MCF 10A (cell line): ENCODE data around the gene FLT3. TPM values are rescaled to one million over a fixed set of nuclear protein-coding genes. Genes with fewer than 3 reads are reported as not detected.
"Not testable (repeated sequence)": the region's sequence is repeated elsewhere in the genome, so short reads cannot be mapped to it uniquely, and the experiment has no call there.

Experiments used
- BruUV-seq: library from RNA; stranded (reverse); fragments of 400-500 nt; replicated peaks from 2 replicates; lab custom pipeline; 2021; lab: Mats Ljungman, UMichigan
- CTCF ChIA-PET: fragments of 300-600 bp; sonication (Branson Sonifier 250); formaldehyde crosslinking; extraction: SDS; loops from one replicate; lab custom pipeline; 2021; ENCODE audit warnings: antibody characterized with exemption, inconsistent platforms; lab: Yijun Ruan, JAX
- POLR2A ChIA-PET: fragments of 300-600, 350-650 bp; sonication (Branson Sonifier 250); formaldehyde crosslinking; extraction: SDS; loops from one replicate; lab custom pipeline; 2020; ENCODE audit warnings: antibody characterized with exemption, inconsistent platforms; lab: Yijun Ruan, JAX
- DNase-seq: peaks from one replicate; pipeline ENCODE4 v3.0.0-alpha.2; 2018; ENCODE audit not compliant: unreplicated experiment
- H3K27ac Mint-ChIP-seq: one replicate; pipeline ENCODE4 v1.8.0; 2022; ENCODE audit warnings: mild to moderate bottlenecking, low read depth, mixed read lengths; ENCODE audit not compliant: unreplicated experiment
- H3K27me3 Mint-ChIP-seq: one replicate; pipeline ENCODE4 v1.8.0; 2022; ENCODE audit warnings: mixed read lengths; ENCODE audit not compliant: insufficient read depth, unreplicated experiment
- H3K36me3 Mint-ChIP-seq: one replicate; pipeline ENCODE4 v1.8.0; 2022; ENCODE audit warnings: mild to moderate bottlenecking, moderate library complexity, mixed read lengths; ENCODE audit not compliant: insufficient read depth, unreplicated experiment
- H3K4me1 Mint-ChIP-seq: one replicate; pipeline ENCODE4 v1.8.0; 2022; ENCODE audit warnings: mixed read lengths; ENCODE audit not compliant: insufficient read depth, unreplicated experiment
- H3K4me3 Mint-ChIP-seq: one replicate; pipeline ENCODE4 v1.8.0; 2022; ENCODE audit warnings: mild to moderate bottlenecking, moderate library complexity, mixed read lengths; ENCODE audit not compliant: unreplicated experiment
- H3K9me3 Mint-ChIP-seq: one replicate; pipeline ENCODE4 v1.8.0; 2022; ENCODE audit warnings: mixed read lengths; ENCODE audit not compliant: unreplicated experiment
- CTCF ChIP-seq: fragments of 200-600 bp; IDR thresholded peaks from one replicate; pipeline ENCODE4 v1.8.0; 2022; ENCODE audit warnings: antibody characterized with exemption, mild to moderate bottlenecking; ENCODE audit not compliant: unreplicated experiment
- intact Hi-C: fragments of 100-400 bp; cut with micrococcal nuclease; formaldehyde crosslinking; loops from 2 replicates; pipeline ENCODE4 v1.14.1; 2022
- total RNA-seq: library from RNA; stranded (reverse); gene quantifications from 2 replicates; pipeline ENCODE4 v1.2.3, GENCODE V29; 2022

FLT3 gene
- total RNA-seq, 1 experiment from 2014 or later: not detected

GRCh38 chr13:28092431-28092830 lies 7.9 kb downstream of the FLT3 start:
- BruUV-seq: no TSS peak
- DNase-seq: no peak
- H3K4me1 Mint-ChIP-seq: no peaks in the 10 kb centered on the region
- H3K36me3 Mint-ChIP-seq: peaks cover 6% of the 10 kb centered on the region
- intact Hi-C loops: no loop called here
- POLR2A ChIA-PET: no interaction called here
- CTCF ChIA-PET: no interaction called here
- no peak overlapping the region for H3K4me3 Mint-ChIP-seq
- no peak overlapping the region for H3K27ac Mint-ChIP-seq
- peaks cover 52% of the 10 kb centered on the region for H3K27me3 Mint-ChIP-seq
- no peaks in the 10 kb centered on the region for H3K9me3 Mint-ChIP-seq
- TF ChIP-seq CTCF: no peak

- no peak for DNase-seq
- Mint-ChIP-seq H3K36me3 (peaks cover 6% of the 10 kb centered on the region), H3K4me1 (no peaks in the 10 kb centered on the region), H3K27me3 (peaks cover 46% of the 10 kb centered on the region), H3K4me3 (no peak overlapping the region), H3K27ac (no peak overlapping the region), H3K9me3 (no peaks in the 10 kb centered on the region)
- TF ChIP-seq CTCF: no peak
- no TSS peak for BruUV-seq
- intact Hi-C loops: no loop called here
- CTCF ChIA-PET: no interaction called here
- POLR2A ChIA-PET: no interaction called here
These were observed 11.3 kb downstream of the FLT3 start for GRCh38 chr13:28089065-28089464.

GRCh38 chr13:28077820-28078219 lies 22.6 kb downstream of the FLT3 start:
- H3K36me3 Mint-ChIP-seq, H3K9me3 Mint-ChIP-seq, BruUV-seq, CTCF ChIA-PET, H3K27ac Mint-ChIP-seq, H3K4me1 Mint-ChIP-seq, intact Hi-C loops, H3K27me3 Mint-ChIP-seq, H3K4me3 Mint-ChIP-seq, POLR2A ChIA-PET: not testable (repeated sequence)
- DNase-seq: peak; percentile 2

- CTCF ChIA-PET: no interaction called here
- Mint-ChIP-seq H3K27me3 (no peaks in the 10 kb centered on the region), H3K27ac (no peak overlapping the region), H3K36me3 (no peaks in the 10 kb centered on the region), H3K4me3 (no peak overlapping the region), H3K9me3 (no peaks in the 10 kb centered on the region), H3K4me1 (no peaks in the 10 kb centered on the region)
- no peak for DNase-seq
- no peak for TF ChIP-seq CTCF
- intact Hi-C loops: no loop called here
- BruUV-seq: no TSS peak
- POLR2A ChIA-PET: no interaction called here
These were observed 23.1 kb downstream of the FLT3 start for GRCh38 chr13:28077231-28077630.

GRCh38 chr13:28071424-28071823 lies 29.0 kb downstream of the FLT3 start:
- Mint-ChIP-seq H3K9me3 (no peaks in the 10 kb centered on the region), H3K27me3 (no peaks in the 10 kb centered on the region), H3K4me3 (no peak overlapping the region), H3K4me1 (no peaks in the 10 kb centered on the region), H3K36me3 (no peaks in the 10 kb centered on the region), H3K27ac (no peak overlapping the region)
- POLR2A ChIA-PET: no interaction called here
- TF ChIP-seq CTCF: no peak
- intact Hi-C loops: no loop called here
- BruUV-seq: no TSS peak
- no peak for DNase-seq
- CTCF ChIA-PET: interaction anchor here (0.6 to 0.7 kb wide), 3 partner anchors 10 to 1069 kb away, joined by 3 read pairs; no protein-coding TSS in a partner anchor
